HG03520 (cell line): ENCODE results near the gene SIPA1.

Experiments used
- ATAC-seq: cut with Tn5 transposase; IDR thresholded peaks from one replicate; pipeline ENCODE4 v1.9.1; 2021; ENCODE audit warnings: mild to moderate bottlenecking, moderate library complexity; ENCODE audit not compliant: unreplicated experiment

Gene SIPA1, protein sequence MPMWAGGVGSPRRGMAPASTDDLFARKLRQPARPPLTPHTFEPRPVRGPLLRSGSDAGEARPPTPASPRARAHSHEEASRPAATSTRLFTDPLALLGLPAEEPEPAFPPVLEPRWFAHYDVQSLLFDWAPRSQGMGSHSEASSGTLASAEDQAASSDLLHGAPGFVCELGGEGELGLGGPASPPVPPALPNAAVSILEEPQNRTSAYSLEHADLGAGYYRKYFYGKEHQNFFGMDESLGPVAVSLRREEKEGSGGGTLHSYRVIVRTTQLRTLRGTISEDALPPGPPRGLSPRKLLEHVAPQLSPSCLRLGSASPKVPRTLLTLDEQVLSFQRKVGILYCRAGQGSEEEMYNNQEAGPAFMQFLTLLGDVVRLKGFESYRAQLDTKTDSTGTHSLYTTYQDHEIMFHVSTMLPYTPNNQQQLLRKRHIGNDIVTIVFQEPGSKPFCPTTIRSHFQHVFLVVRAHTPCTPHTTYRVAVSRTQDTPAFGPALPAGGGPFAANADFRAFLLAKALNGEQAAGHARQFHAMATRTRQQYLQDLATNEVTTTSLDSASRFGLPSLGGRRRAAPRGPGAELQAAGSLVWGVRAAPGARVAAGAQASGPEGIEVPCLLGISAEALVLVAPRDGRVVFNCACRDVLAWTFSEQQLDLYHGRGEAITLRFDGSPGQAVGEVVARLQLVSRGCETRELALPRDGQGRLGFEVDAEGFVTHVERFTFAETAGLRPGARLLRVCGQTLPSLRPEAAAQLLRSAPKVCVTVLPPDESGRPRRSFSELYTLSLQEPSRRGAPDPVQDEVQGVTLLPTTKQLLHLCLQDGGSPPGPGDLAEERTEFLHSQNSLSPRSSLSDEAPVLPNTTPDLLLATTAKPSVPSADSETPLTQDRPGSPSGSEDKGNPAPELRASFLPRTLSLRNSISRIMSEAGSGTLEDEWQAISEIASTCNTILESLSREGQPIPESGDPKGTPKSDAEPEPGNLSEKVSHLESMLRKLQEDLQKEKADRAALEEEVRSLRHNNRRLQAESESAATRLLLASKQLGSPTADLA

GRCh38 chr11:65637794-65638419 lies at the start of gene SIPA1:
Gene SIPA1, plus strand, starts transcription at chr11:65638101. Its CDS starts 2,821 bp downstream, at chr11:65640922.
- peak; percentile 39 for ATAC-seq

GRCh38 chr11:65588199-65589054 lies 49.5 kb upstream of the SIPA1 start:
- peak; percentile 61 for ATAC-seq

DNA sequence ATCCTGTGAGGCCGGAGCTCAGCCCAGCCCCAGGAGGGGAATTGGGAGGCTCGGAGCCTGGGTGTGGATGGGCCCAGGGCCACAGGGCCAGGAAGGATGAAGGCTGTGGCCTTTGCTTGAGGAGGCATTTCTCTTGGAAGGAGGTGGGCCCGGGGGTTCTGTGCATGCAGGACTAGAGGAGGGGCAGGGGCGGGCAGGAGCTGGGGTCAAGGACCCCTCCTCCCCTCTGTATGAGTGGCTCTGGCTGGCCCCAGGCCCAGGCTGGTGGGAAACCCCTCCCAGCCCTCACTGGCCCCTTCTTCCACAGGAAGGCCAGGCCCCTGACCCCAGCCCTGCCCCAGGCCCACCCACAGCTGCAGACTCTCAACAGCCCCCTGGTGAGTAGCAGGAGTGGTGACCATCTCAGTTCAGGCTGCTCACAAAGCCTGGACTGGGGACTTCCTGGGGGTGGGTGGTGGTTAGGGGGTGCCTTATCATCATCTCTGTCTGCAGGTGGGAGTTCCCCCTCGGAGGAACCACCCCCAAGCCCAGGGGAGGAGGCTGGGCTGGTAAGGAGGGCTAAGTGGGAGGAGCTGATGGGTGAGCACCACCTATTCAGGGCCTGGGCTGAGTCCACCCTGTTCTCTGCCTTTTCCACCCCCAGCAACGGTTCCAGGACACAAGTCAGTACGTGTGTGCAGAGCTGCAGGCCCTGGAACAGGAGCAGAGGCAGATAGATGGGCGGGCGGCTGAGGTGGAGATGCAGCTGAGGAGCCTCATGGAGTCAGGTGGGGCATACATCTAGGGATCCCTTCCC lies 48.3 kb upstream of the SIPA1 start:
- no peak for ATAC-seq

DNA sequence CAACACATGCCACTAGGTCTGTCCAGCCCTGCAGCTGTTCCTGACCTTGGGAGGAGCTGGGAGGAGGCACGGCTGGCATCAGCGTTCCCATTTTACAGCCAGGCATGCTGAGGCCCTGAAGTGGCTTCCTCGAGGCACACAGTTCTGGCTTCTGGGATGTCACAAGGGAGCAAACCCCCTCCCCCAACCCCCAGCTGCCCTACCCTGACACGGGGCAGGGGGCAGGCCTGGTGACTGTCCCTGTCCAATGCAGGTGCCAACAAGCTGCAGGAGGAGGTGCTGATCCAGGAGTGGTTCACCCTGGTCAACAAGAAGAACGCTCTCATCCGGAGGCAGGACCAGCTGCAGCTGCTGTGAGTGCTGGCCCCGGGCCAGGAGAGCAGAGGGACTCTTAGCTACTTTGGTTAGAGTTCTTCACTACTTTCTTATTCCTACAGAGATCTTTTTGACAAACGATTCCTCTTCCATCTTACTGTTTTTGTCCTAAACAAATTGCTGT lies 47.6 kb upstream of the SIPA1 start:
- no peak for ATAC-seq

DNA sequence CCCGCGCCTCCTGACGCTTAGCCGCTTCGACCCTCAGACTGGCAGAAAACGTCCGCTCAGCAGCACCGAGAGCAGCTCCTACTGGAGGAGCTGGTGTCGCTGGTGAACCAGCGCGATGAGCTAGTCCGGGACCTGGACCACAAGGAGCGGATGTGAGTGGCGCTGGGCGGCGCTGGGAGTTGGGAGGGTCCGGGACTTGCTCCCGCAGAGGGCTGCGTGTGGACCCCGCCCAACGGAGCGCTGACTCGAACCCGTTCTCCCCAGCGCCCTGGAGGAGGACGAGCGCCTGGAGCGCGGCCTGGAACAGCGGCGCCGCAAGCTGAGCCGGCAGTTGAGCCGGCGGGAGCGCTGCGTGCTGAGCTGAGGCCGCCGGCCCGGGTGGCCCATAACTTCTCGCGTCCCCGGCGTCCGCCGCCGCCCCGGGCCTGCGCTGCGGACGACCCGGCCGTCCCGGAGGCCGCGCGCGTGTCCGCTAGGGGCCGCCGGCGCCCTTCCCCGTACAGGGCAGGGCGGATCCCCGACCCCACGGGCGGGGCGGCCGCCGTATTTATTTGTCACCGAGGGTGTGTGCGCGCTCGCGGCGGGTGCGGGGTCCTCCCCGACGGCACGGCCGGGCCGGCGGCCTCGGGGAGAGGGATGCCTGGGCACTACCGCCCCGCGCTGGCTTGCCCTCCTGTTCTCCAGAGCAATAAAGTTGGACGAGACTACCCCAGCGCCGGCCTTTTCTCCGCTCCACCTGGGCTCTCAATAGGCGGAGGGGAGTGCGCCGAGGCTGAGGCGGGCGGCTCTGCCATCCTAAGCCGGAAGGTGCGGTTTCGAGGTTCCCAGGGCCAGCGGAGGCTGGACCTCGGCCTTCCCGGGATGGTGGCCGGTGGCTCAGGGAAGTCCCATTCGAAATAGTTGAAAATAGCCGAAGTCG lies 45.7 kb upstream of the SIPA1 start:
- no peak for ATAC-seq

DNA sequence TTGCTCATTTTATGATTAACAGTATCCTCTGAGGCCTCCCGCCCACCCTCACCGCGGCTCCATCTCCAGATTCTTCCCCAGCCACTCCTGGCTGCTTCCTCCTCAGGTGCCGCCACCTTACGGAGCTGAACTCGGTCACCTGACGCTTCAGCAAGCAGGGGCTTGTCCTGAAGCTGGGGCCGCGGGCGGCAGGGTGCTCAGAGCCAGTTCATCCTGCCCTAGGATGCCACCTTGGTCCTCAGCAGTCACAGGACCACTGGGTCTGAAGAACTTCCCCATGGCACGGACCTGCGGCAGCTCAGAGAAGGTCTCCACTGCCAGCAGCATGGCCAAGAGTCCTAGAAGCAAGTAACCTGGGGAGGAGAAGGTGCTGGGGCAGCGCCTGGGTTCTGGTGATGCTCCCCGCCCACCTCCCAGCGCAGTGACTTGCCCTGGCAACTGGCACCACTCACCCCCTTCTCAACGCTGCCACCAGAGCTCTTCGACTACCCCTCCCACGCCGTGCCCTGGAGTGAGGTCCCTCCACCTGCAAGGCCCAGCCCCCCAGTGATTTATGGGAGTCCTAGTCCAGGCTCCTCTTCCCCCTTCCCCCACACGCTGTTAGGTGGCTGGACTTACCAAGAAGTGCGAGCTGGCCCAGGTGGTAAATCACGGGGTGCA lies 44.9 kb upstream of the SIPA1 start:
- no peak for ATAC-seq

DNA sequence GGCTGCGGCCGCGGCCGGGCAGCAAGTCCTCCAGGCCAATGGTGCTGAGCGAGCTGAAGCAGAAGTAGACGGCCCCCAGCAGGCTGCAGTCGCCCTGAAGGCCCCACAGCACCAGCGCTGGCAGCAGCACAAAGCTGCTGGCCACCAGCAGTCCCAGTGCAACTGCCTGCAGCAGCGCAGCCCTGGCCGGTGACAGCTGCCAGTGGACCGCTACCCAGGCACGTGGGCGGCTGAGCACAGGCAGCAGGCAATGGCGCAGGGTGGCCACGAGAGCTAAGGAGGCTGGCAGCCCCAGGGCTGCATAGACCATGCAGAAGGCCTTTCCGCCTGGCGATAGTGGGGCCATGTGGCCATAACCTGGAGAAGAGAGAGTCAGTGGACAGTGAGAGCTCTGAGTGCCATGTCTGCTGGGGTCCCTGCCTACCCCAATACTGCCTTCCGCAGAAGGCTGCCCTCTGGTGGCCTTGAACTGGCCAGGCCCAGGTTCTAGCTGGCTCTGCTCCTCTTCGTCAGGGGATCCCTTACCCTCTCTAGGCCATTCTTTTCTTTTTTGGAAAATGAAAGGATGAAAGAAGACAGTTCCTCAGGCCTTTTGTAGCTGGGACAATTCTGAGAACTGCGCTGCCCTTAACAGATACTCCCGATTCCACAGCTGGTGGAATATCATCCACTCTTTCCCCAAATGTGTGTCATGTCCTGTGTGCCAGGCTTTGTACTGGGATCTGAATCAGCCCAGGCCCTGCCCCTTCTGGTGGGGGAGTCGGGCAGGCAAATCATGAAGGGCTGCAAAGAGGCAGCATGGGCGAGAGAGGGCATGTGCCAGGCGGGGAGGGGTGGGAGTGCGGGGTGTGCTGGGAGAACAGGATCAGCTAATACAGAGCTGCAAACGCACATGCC lies 44.1 kb upstream of the SIPA1 start:
- ATAC-seq = no peak

- no peak for ATAC-seq
These were observed 42.8 kb upstream of the SIPA1 start for GRCh38 chr11:65595131-65595530.

- ATAC-seq = no peak
These were observed 42.2 kb upstream of the SIPA1 start, which contains the start of gene KCNK7 for GRCh38 chr11:65595543-65596281. Gene KCNK7, minus strand, starts transcription at chr11:65595800. Its CDS starts 28 bp downstream, at chr11:65595772.

DNA sequence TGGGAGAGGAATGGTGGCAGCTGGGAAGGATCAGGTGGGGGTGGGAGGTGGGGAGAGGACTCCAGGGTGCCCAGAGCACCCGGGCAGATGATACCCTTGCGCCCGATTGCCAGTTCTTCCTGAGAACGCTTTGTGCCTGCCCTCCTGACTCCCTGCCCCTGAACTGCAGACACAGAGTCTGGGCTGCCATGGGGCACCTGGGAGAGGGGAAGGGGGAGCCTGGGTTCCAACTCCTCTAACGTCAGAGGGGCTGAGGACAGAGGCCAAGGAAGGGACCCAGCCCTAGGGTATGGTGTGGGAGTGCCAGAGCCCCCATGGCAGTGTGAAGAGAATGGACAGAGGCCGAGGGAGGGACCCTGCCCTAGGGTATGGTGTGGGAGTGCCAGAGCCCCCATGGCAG lies 41.4 kb upstream of the SIPA1 start:
- ATAC-seq = no peak

GRCh38 chr11:65598258-65598699 lies 39.6 kb upstream of the SIPA1 start:
- no peak for ATAC-seq

GRCh38 chr11:65599216-65599954 lies 38.5 kb upstream of the SIPA1 start:
- ATAC-seq = no peak

DNA sequence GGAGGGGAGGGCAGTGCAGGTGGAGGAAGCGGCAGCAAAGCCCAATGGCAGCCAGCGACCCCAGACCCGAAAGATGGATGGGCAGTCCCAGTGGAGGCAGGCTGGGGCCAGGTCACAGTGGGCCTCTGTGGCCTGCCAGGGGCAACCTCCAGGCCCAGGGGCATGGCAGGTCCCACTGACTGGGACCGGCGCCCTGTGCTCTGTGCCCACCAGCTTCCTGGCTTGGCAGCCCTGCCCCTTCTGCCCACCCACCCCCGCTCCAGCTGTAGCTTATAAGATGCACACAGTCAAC lies 38.0 kb upstream of the SIPA1 start:
- ATAC-seq = no peak

DNA sequence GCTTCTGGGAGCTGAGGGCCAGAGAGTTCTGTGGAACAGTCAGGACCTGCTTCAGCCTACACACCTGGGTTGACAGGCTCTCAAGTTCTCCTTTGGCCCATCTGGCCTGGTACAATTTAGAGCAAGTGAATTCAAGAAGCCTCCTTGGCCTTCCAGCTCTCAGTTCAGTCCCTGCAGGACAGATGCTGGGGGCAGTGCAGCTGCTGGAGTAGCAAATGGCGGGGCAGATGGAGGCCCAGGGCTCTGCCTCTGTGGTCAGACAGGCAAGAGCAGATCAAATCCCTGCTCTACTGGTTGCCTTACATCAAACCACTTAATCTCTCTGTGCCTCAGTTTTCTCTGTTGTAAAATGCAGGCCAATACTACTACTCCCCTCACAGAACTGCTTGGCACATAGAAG lies 33.6 kb upstream of the SIPA1 start:
- no peak for ATAC-seq

DNA sequence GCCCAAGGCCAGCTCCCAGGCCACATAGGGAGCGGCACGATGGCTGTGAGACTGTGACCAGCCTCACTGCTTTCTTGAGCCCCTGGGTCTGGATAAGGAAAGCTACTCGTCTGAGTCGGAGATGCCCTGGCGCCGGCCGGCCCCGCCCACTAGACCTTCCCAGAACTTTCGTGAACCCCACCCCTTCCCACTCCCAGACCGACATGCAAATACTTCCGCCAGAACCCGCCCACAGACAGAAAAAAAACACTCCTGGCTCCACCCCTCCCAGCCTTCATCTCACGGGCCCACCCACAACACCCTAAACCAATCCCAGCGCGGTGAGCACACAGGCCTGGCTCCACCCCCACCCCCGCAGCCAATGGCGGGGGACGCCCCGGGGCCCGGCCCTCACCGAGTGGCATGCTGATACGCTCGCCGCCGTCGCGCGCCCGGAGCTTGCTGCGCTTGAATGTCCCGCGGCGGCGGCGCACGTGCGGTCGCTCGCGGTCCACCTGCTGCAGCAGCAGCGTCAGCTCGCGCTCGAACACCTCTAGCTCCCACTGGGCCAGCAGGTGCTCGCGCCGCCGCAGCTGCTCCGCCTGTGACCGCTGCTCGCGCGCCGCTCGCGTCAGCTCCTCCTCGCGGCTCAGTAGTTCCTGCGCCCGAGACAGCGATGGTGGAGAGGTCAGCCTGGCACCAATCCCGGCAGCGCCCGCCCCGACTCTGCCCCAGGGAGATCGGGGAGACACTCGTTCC lies 30.9 kb upstream of the SIPA1 start:
- ATAC-seq = no peak
